HepG2 (cell line): ENCODE data around the gene TBC1D3K. TPM values are rescaled to one million over a fixed set of nuclear protein-coding genes. Genes with fewer than 3 reads are reported as not detected.

Source experiments
- AHR ChIP-seq: IDR thresholded peaks from 2 replicates; pipeline ENCODE4 v1.6.1; 2018; ENCODE audit warnings: missing genetic modification reagents, missing compliant biosample characterization
- ATAD3A ChIP-seq: sonication (generic); formaldehyde crosslinking; IDR thresholded peaks from 2 replicates; pipeline ENCODE4 v1.4.0; 2020; ENCODE audit warnings: missing genetic modification reagents
- ATF6 ChIP-seq: sonication (generic); formaldehyde crosslinking; conservative IDR thresholded peaks from 2 replicates; pipeline ENCODE4 v1.4.0; 2020; ENCODE audit warnings: missing genetic modification reagents
- CBFB ChIP-seq: sonication (generic); formaldehyde crosslinking; IDR thresholded peaks from 2 replicates; pipeline ENCODE4 v1.4.0; 2020; ENCODE audit warnings: missing genetic modification reagents
- ETV6 ChIP-seq: sonication (generic); formaldehyde crosslinking; conservative IDR thresholded peaks from 2 replicates; pipeline ENCODE4 v1.4.0; 2020; ENCODE audit warnings: missing genetic modification reagents
- GATA4 ChIP-seq: sonication (generic); IDR thresholded peaks from 2 replicates; pipeline ENCODE4 v1.6.1; 2016; ENCODE audit warnings: antibody characterized with exemption, low read depth, borderline replicate concordance
- JARID2 ChIP-seq: sonication (generic); formaldehyde crosslinking; IDR thresholded peaks from 2 replicates; pipeline ENCODE4 v1.8.1; 2023; ENCODE audit warnings: missing genetic modification reagents, inconsistent platforms; ENCODE audit not compliant: insufficient replicate concordance
- MAFG ChIP-seq: sonication (generic); formaldehyde crosslinking; IDR thresholded peaks from 2 replicates; pipeline ENCODE4 v1.5.1; 2020; ENCODE audit warnings: mild to moderate bottlenecking, missing genetic modification reagents
- MXD4 ChIP-seq: IDR thresholded peaks from 2 replicates; pipeline ENCODE4 v1.6.1; 2016; ENCODE audit warnings: mild to moderate bottlenecking, missing biosample characterization, missing genetic modification reagents
- NFYC ChIP-seq: IDR thresholded peaks from 2 replicates; pipeline ENCODE4 v1.6.1; 2016; ENCODE audit warnings: missing genetic modification reagents, missing compliant biosample characterization
- NR3C1 ChIP-seq: sonication (generic); formaldehyde crosslinking; IDR thresholded peaks from 2 replicates; pipeline ENCODE4 v1.4.0; 2020; ENCODE audit warnings: missing genetic modification reagents
- ONECUT2 ChIP-seq: sonication (generic); formaldehyde crosslinking; IDR thresholded peaks from 2 replicates; pipeline ENCODE4 v1.4.0; 2020; ENCODE audit warnings: missing genetic modification reagents
- PLRG1 ChIP-seq: fragments of 450-650 bp; conservative IDR thresholded peaks from 2 replicates; pipeline ENCODE4 v1.6.1; 2016
- TGIF2 ChIP-seq: IDR thresholded peaks from 2 replicates; pipeline ENCODE4 v1.6.1; 2016; ENCODE audit warnings: control low read depth, missing compliant biosample characterization
- TRIM24 ChIP-seq: sonication (generic); formaldehyde crosslinking; IDR thresholded peaks from 2 replicates; pipeline ENCODE4 v1.8.0; 2022; ENCODE audit warnings: mild to moderate bottlenecking, missing genetic modification reagents
- XRCC5 ChIP-seq: fragments of 200-400 bp; formaldehyde crosslinking; optimal IDR thresholded peaks from 2 replicates; pipeline ENCODE3; 2017; ENCODE audit warnings: mild to moderate bottlenecking, low read length
- ZFYVE20 ChIP-seq: sonication (generic); formaldehyde crosslinking; IDR thresholded peaks from 2 replicates; pipeline ENCODE4 v1.8.0; 2023; ENCODE audit warnings: low read depth, mild to moderate bottlenecking, moderate library complexity, missing genetic modification reagents, borderline replicate concordance
- ZNF430 ChIP-seq: sonication (generic); formaldehyde crosslinking; IDR thresholded peaks from 2 replicates; pipeline ENCODE4 v1.9.0; 2021; ENCODE audit warnings: mild to moderate bottlenecking, missing genetic modification reagents
- ZNF552 ChIP-seq: sonication (generic); formaldehyde crosslinking; IDR thresholded peaks from 2 replicates; pipeline ENCODE4 v1.9.0; 2022; ENCODE audit warnings: missing genetic modification reagents, mild to moderate bottlenecking, borderline replicate concordance
- ZNF598 ChIP-seq: sonication (generic); formaldehyde crosslinking; IDR thresholded peaks from 2 replicates; pipeline ENCODE4 v1.5.1; 2020; ENCODE audit warnings: mild to moderate bottlenecking, missing genetic modification reagents, borderline replicate concordance
- ZNF616 ChIP-seq: sonication (generic); formaldehyde crosslinking; IDR thresholded peaks from 2 replicates; pipeline ENCODE4 v1.5.0; 2020; ENCODE audit warnings: low read depth, mild to moderate bottlenecking, missing genetic modification reagents
- ZNF619 ChIP-seq: sonication (generic); formaldehyde crosslinking; IDR thresholded peaks from 2 replicates; pipeline ENCODE4 v1.4.0; 2020; ENCODE audit warnings: mild to moderate bottlenecking, missing genetic modification reagents
- ZNF776 ChIP-seq: sonication (generic); formaldehyde crosslinking; IDR thresholded peaks from 2 replicates; pipeline ENCODE4 v1.4.0; 2020; ENCODE audit warnings: mild to moderate bottlenecking, missing genetic modification reagents
- polyA plus RNA-seq, 8 experiments: library from polyadenylated mRNA; depleted of rRNA in 3 of 8; stranded (reverse) in 7 of 8; unstranded in 1 of 8; fragments of >200 nt; fragmentation: Illumina TruSeq in 4 of 8; extraction: Trizol in 4 of 8; gene quantifications; 2 replicates each; pipeline versions ENCODE4 v1.2.1 to v1.2.3, GENCODE V29; 2011 to 2016; ENCODE audit warnings: low read depth in 4 of 8, missing spikeins in 1 of 8, mixed read lengths in 1 of 8; ENCODE audit not compliant: insufficient read depth in 1 of 8
- total RNA-seq, 5 experiments: library from RNA; depleted of rRNA; stranded (reverse); fragments of >200 nt; fragmentation: Illumina TruSeq; extraction: Trizol; gene quantifications; 2 replicates each; pipeline ENCODE4 v1.2.3, GENCODE V29; 2016; ENCODE audit warnings: low read depth in 1 of 5
- TF ChIP-seq, protein P1 (sequence below): sonication (generic); formaldehyde crosslinking; IDR thresholded peaks from 2 replicates; pipeline ENCODE4 v1.8.0; 2022; ENCODE audit warnings: missing genetic modification reagents, low read depth, mild to moderate bottlenecking, borderline replicate concordance
- TF ChIP-seq, protein P2 (sequence below): IDR thresholded peaks from 2 replicates; pipeline ENCODE4 v1.6.1; 2016; ENCODE audit warnings: mild to moderate bottlenecking
- TF ChIP-seq, protein P3 (sequence below): sonication (generic); formaldehyde crosslinking; IDR thresholded peaks from 2 replicates; pipeline ENCODE4 v1.4.0; 2020; ENCODE audit warnings: missing genetic modification reagents, borderline replicate concordance
- TF ChIP-seq, protein P4 (sequence below): sonication (generic); formaldehyde crosslinking; IDR thresholded peaks from 2 replicates; pipeline ENCODE4 v1.5.0; 2020; ENCODE audit warnings: mild to moderate bottlenecking, missing genetic modification reagents, moderate library complexity

Gene TBC1D3K
- total and polyA plus RNA-seq, 2 of the 13 experiments (the other 11 are each of a cell fraction or from before 2014, with no cell fraction given) = not detected

DNA sequence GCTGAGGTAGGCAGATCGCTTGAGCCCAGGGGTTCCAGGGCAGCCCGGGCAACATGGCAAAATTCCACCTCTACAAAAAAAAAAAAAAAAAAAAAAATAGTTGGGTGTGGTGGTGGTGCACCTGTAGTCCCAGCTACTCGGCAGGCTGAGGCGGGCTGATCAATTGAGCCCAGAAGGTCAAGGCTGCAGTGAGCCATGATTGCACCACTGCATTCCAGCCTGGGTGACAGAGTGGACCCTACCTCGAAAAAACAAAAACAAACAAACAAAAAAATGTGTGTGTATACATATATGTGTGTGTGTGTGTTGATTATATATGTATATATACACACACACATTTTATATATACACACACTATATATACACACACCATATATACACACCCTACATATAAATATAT, 39.1 kb upstream of the TBC1D3K start (continued):
- no peak for TF ChIP-seq TGIF2 (CRISPR knock-in tag)
- no peak for TF ChIP-seq JARID2 (CRISPR knock-in tag)
- TF ChIP-seq NFYC = no peak
- TF ChIP-seq, protein P1, sequence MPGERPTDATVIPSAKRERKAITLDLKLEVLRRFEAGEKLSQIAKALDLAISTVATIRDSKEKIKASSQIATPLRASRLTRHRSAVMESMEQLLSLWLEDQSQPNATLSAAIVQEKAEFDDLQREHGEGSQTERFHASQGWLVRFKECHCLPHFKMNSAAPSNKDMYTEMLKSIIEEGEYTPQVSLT (CRISPR knock-in tag) = no peak
- TF ChIP-seq PLRG1 = no peak
- no peak for TF ChIP-seq ZNF598 (CRISPR knock-in tag)
- no peak for TF ChIP-seq MXD4 (CRISPR knock-in tag)
- TF ChIP-seq AHR = no peak
- TF ChIP-seq ZNF776 (CRISPR knock-in tag) = no peak
- no peak for TF ChIP-seq GATA4
- no peak for TF ChIP-seq ETV6
- peak; percentile 78 for TF ChIP-seq TRIM24 (CRISPR knock-in tag)
- TF ChIP-seq MAFG (CRISPR knock-in tag) = no peak
- TF ChIP-seq ZNF616 (CRISPR knock-in tag) = no peak
- peak; percentile 40; the same call in 1 of the 2 replicates for TF ChIP-seq ONECUT2 (CRISPR knock-in tag)
- no peak for TF ChIP-seq CBFB (CRISPR knock-in tag)
- TF ChIP-seq ATF6 = no peak
- TF ChIP-seq, protein P2, sequence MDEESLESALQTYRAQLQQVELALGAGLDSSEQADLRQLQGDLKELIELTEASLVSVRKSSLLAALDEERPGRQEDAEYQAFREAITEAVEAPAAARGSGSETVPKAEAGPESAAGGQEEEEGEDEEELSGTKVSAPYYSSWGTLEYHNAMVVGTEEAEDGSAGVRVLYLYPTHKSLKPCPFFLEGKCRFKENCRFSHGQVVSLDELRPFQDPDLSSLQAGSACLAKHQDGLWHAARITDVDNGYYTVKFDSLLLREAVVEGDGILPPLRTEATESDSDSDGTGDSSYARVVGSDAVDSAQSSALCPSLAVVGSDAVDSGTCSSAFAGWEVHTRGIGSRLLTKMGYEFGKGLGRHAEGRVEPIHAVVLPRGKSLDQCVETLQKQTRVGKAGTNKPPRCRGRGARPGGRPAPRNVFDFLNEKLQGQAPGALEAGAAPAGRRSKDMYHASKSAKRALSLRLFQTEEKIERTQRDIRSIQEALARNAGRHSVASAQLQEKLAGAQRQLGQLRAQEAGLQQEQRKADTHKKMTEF (CRISPR knock-in tag) = peak; percentile 79
- TF ChIP-seq, protein P3, sequence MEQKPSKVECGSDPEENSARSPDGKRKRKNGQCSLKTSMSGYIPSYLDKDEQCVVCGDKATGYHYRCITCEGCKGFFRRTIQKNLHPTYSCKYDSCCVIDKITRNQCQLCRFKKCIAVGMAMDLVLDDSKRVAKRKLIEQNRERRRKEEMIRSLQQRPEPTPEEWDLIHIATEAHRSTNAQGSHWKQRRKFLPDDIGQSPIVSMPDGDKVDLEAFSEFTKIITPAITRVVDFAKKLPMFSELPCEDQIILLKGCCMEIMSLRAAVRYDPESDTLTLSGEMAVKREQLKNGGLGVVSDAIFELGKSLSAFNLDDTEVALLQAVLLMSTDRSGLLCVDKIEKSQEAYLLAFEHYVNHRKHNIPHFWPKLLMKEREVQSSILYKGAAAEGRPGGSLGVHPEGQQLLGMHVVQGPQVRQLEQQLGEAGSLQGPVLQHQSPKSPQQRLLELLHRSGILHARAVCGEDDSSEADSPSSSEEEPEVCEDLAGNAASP = no peak
- no peak for TF ChIP-seq ZNF619 (CRISPR knock-in tag)
- no peak for TF ChIP-seq XRCC5
- TF ChIP-seq, protein P4, sequence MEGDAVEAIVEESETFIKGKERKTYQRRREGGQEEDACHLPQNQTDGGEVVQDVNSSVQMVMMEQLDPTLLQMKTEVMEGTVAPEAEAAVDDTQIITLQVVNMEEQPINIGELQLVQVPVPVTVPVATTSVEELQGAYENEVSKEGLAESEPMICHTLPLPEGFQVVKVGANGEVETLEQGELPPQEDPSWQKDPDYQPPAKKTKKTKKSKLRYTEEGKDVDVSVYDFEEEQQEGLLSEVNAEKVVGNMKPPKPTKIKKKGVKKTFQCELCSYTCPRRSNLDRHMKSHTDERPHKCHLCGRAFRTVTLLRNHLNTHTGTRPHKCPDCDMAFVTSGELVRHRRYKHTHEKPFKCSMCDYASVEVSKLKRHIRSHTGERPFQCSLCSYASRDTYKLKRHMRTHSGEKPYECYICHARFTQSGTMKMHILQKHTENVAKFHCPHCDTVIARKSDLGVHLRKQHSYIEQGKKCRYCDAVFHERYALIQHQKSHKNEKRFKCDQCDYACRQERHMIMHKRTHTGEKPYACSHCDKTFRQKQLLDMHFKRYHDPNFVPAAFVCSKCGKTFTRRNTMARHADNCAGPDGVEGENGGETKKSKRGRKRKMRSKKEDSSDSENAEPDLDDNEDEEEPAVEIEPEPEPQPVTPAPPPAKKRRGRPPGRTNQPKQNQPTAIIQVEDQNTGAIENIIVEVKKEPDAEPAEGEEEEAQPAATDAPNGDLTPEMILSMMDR (CRISPR knock-in tag) = no peak
- TF ChIP-seq ZNF552 (CRISPR knock-in tag) = no peak
- no peak for TF ChIP-seq NR3C1 (CRISPR knock-in tag)
- no peak for TF ChIP-seq ZFYVE20
- TF ChIP-seq ATAD3A (CRISPR knock-in tag) = no peak
- no peak for TF ChIP-seq ZNF430 (CRISPR knock-in tag)
